Activated CD4-positive, alpha-beta T cell treated with anti-CD3 and anti-CD28 coated beads, Interleukin-2, amount 50 U/mL, for 48 hours (primary cell): Measurements from ENCODE around the gene APOC1.
A peak's percentile ranks its signal among the peaks of the same experiment; 100 is the strongest.
"Not testable (repeated sequence)": the region's sequence is repeated elsewhere in the genome, so short reads cannot be mapped to it uniquely, and the experiment has no call there.

ENCODE experiments used
- DNase-seq, 2 experiments: peaks; one replicate each; pipeline ENCODE4 v3.0.0-alpha.2; 2020

Gene APOC1

GRCh38 chr19:44913512-44914432 is 636 bp upstream of the APOC1 start:
- not testable (repeated sequence) for DNase-seq

- no peak for DNase-seq
These were observed 9.9 kb downstream of the APOC1 start for GRCh38 chr19:44924243-44924725.

GRCh38 chr19:44925114-44925891 is 10.9 kb downstream of the APOC1 start:
- no peak for DNase-seq

- DNase-seq = not testable (repeated sequence)
These were observed 12.1 kb downstream of the APOC1 start for GRCh38 chr19:44926245-44927077.

GRCh38 chr19:44927746-44928145 is 13.3 kb downstream of the APOC1 start:
- no peak for DNase-seq

- DNase-seq = no peak
These were observed 15.7 kb downstream of the APOC1 start for GRCh38 chr19:44930088-44930487.

GRCh38 chr19:44931541-44931940 is 17.1 kb downstream of the APOC1 start:
- DNase-seq = no peak

- no peak for DNase-seq
These were observed 25.3 kb downstream of the APOC1 start for GRCh38 chr19:44939668-44940067.

GRCh38 chr19:44942067-44942571 is 27.7 kb downstream of the APOC1 start, which contains the start of gene APOC4:
Gene APOC4, plus strand, starts transcription at chr19:44942237. Its CDS starts 41 bp downstream, at chr19:44942278.
- no peak for DNase-seq

GRCh38 chr19:44943801-44944249 is 29.4 kb downstream of the APOC1 start:
- no peak for DNase-seq

GRCh38 chr19:44947041-44947581 is 32.7 kb downstream of the APOC1 start:
- no peak for DNase-seq

GRCh38 chr19:44948237-44948636 is 33.8 kb downstream of the APOC1 start:
- DNase-seq = no peak

GRCh38 chr19:44948763-44949374 is 34.5 kb downstream of the APOC1 start:
- no peak for DNase-seq

GRCh38 chr19:44949550-44949949 is 35.1 kb downstream of the APOC1 start:
- no peak for DNase-seq

- DNase-seq = peak; percentile 36 to 58
These were observed 37.1 kb downstream of the APOC1 start for GRCh38 chr19:44951179-44952159.

- no peak for DNase-seq
These were observed 39.9 kb downstream of the APOC1 start for GRCh38 chr19:44954278-44954648.

GRCh38 chr19:44954649-44955504 is 40.5 kb downstream of the APOC1 start, which contains the start of gene CLPTM1:
Gene CLPTM1, plus strand, starts transcription at chr19:44955380. Its CDS starts 16 bp downstream, at chr19:44955396.
- peak; percentile 96 to 97 for DNase-seq

GRCh38 chr19:44955505-44956439 is 41.4 kb downstream of the APOC1 start:
- DNase-seq = peak in 1 of 2 experiments; percentile 8
